Activated CD8-positive, alpha-beta memory T cell treated with anti-CD3 and anti-CD28 coated beads, Interleukin-2, amount 50 U/mL, for 24 hours (primary cell): ENCODE data around the gene MTAP.

Experiments used
- DNase-seq: peaks from one replicate; pipeline ENCODE4 v3.0.0-alpha.2; 2020; ENCODE audit errors: extremely low read depth

Gene MTAP

DNA sequence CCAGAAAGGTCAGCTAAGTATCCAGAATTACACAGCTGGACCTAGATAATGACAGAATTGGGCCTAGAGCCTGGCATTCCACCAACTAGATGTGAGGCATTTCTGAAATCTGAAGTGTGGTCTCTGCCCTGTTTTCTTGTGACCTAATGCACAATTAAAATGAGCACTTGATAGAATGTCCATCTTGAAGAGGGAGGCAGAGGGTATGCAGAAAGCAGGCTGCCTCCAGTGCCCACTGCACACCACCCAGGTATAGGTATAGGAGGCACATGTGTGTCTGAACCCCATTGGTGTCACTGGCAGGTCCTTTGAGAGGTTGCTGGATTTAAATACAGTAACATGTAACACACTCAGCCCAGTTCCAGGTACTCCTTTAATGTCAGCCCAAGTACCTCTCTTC, 2.4 kb downstream of the MTAP start:
- no peak for DNase-seq

DNA sequence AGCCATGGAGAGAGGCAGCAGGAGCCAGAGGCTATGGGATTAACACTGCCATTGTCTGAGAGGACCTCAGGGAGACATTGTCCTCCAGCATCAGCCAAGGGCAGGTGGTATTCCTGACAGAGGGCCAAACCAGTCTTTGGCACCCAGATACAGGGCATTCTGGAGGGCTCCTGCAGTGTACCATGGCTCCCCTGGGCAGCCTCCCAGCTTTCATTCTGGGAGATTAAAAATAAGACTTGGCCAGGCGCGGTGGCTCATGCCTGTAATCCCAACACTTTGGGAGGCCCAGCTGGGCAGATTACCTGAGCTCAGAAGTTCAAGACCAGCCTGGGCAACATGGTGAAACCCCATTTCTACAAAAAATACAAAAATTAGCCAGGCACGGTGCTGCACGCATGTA, 4.2 kb downstream of the MTAP start:
- DNase-seq: no peak

DNA sequence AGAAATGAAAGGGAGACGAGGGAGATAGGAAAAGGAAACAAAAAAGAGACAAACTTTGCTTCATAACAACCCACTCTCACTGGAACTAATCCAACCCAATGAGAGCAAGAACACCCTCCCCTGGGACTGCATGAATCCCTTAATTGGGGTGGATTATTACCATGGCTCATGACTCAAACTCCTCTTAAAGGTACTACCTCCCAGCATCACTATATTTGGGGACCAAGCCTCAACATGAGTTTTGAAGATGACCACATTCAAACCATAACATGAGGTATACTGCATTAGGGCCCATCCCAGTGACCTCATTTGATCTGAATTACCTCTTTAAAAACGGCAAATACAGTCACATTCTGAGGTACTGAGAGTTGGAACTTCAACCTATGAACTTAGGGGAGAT, 8.0 kb downstream of the MTAP start:
- DNase-seq: no peak

DNA sequence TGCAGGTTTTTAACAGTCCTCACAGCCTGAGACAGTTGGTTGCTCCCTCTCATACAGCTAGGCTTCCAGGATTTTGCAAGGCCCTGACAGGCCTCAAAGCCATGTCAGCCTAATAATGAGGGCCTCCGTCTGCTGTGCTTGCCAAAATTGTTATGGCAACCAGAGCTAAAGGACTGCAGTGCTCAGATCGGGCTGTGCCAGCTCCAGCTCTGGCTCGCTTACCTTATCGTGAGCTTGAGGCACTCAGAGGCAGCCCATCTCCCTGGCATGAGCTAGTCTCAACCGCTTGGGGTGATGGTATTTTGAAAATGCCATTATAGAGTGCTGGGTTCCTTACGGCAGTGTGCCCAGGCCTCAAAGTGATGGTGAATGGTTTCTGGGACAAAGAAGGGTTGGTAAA, 8.4 kb downstream of the MTAP start:
- no peak for DNase-seq

DNA sequence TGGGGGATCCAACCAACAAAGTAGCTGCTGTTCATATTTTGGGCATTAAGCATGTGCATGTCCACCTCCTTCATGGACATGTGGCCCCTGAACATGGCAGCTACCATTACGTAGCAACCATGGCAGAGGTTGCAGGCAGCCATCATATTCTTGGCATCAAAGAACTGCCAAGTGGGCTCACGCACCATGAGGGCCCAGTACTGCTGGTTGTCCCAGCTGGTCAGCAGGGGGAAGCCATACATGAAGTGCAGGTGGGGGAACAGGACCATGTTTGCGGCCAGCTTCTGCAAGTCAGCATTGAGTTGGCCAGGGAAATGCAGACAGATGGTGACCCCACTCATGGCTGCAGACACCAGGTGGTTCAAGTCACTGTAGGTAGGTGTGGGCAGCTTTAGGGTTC, 9.5 kb downstream of the MTAP start:
- DNase-seq: no peak

DNA sequence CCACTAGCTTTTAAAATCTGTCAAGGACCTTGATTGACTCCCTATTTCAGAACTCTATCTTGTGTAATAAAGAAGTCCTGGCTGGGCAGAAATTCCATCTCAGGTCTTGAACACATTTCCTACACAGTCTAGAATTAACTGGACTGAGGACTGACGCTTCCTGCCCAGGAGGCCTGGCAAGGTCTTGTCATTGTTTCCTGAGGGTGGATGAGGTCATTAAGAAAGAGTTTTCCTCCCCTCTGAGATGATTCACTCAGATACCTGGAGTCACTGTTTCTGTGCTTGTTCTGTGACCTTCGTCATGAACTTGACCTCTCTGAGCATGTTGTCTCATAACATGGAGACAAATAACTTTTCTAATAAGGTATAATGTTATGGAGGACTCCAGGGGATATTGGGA, 10.0 kb downstream of the MTAP start:
- no peak for DNase-seq

DNA sequence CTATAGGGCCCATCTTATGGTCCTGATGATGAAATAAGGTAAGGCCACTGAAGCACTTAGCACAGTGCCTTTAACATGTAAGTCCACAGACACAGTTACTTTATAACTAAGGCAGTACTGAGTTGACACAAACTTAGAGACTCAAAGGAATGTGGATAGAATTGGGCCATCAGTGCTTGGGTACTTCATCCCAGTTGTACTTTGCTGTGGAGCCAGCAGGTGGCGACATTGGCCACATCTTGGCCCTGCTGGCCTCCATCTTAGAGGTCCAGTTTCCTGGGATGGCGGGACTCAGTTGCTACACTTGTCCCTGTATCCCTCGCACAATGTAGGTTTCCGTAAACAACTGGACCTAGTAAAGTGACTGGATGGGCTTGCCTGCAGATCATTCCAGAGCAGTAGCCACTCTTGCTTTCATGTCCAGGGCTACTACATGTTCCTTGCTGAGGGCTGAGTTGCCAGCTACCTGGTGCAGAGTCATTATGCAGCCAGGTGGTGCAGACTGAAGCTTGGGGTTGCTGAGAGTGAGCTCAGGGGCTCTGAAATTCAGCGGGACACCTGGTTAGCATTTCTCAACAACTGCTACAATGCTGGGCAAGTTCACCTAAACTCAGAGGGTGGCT, 10.6 kb downstream of the MTAP start:
- DNase-seq: peak; percentile 5

DNA sequence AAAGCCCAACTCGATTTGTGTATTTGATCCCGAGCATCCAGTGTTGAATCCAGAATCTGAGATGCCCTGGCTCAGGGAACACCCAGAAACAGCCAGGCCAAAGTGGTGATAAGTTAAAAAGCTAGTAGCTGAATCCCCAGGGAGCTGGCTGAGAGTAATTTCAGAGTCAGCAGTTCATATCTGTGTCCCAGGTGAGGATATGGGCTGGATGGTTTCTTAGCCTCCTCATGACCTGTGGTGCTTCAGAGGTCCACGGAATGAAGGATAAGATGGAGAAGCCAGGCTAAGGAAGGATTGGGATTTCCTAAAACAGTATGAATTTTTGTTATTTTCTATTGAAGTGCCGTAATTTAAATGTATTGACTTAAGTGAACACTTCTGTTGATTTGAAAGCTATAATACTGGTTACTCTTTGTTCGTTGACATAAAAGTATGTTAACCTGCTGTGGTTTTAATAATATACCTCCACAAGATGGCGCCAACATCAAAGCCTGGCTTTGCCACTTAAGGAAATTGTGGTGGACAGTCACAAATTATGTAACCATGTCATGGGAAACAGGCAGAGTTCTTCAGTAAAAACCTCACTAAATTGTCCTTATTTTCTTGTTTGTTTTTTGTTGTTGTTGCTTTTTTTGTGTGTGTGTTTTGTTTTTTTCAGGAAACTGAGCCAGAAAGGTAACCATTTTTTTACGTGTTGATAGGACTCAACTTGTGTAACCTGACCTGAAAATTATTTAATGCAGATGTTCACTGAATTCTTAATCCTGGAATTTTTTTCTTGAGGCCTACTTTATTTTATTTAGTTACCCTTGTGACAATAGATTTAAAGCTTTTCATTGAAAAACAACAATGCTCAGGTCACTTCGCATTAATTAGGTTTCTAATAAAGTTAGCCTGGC, 11.4 kb downstream of the MTAP start:
- peak; percentile 9 for DNase-seq

DNA sequence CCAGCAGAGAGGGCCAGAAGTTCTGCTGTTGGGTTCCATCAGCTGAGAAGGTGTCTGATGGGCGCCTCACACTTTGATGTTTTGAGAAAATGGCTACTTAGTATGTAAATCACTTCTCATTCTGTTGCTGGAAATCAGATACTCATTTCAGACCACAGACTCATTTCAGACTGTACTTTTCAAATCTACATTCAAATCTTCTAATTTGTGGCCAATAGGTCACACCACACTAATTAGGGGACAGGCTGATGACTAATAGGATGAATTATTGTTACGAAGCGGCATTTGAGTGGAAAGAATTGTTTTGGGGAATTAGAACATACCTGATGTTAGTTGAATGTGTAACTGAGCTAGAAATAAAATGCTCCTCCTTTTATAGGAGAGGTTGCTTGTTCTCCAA, 13.2 kb downstream of the MTAP start:
- no peak for DNase-seq

DNA sequence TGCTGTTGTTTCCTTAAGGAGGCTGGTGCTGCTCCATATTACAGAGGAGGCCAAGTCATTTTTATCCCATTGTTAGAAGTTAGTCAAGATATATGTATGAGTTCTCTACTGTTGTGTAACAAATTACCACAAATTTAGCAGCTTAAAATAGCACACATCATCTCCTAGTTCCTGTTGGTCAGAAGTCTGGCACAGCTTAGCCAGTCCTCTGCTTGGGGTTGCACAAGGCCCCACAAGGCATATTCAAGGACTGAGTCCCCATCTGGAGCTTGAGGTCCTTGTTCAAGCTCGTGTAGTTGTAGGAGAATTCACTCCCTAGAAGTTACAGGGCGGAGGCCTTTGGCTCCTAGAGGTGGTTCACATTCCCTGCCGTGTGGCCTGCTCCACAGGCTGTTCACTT, 14.7 kb downstream of the MTAP start:
- DNase-seq: no peak

DNA sequence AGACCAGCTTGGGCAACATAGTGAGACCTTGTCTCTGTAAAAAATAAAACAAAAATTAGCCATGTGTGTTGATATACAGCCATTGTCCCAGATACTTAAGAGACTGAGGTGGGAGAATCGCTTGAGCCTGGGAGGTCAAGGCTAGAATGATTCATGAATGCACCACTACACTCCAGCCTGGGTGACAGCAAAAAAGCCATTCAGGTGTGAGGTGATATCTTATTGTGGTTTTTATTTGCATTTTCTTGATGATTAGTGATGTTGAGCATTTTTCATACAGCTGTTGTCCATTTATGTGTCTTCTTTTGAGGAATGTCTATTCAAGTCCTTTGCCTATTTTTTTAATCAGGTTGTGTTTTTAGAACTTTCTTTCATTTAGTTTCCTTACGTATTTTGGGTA, 23.2 kb downstream of the MTAP start:
- no peak for DNase-seq

DNA sequence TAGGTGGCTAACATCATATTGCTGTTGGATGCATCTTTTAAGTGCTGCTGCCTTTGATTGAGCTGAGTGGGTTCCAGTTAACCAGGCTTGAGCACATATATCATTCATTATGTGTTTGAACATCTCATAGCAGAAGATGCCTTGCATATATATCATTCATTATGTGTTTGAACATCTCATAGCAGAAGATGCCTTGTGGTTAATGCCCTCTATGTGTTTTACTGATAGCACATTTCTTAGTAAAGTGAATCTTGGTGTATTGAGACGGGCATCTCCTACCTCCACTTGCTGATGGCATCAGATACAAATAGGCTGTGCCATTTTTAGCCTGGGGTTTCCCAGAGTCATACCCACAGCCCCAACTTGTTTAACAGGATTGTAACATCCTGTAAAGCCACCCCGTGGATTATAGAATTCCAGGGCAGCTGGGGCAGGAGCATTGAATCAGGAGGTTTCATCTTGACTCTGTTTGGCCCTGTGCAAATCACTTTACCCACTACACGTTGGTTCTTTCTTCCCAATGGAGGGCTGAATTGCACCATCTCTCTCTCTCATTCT, 26.5 kb downstream of the MTAP start:
- DNase-seq: no peak

DNA sequence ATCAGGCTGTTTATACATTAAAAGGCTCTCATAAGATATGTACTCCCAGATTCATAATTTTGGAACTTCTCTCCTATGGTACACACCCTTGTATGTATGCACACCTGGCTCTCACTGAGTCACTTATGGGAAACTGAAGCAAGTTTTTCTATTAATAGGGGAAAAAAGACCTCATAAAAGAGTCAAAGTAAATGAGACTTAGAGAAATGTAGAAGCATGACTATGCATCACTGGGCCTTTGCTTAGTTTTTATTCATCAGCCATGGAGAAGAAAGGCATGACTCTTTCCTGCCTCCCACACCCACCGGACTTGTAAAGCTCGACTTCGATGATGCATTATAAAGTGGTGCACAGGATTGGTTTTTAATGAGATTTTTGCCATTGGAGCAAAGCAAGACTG, 28.2 kb downstream of the MTAP start:
- no peak for DNase-seq

DNA sequence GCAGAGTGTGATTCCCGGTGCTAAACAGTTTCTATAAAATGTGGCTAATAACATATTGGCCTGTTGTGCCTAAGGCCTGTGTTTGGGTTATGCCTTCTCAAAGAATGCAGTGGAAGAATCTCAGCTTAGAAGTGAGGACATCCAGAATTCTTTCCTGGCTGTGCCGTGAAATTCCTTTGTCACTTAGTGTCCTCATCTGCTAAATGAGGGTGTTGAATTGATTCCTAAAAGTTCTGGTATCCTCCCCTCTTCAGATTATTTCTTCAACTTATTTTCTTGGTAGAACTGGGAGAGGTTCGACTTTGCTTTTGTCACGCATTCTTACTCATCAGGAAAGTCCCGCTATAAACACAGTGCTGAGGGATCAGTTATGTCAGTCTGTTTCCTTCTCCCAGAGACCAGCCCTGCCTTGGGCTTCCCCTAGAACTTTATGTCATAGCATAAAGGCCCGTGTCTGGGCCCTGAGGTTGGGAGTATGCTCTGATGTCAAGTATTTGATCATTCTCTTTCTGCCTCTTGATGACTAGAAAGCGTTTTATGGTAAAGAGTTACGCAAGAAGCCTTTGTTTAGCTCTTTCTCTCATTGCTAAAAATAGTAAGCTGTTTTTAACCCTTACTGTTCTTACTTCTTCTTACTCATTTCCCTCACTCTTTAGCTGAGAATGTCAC, 29.5 kb downstream of the MTAP start:
- peak; percentile 4 for DNase-seq

DNA sequence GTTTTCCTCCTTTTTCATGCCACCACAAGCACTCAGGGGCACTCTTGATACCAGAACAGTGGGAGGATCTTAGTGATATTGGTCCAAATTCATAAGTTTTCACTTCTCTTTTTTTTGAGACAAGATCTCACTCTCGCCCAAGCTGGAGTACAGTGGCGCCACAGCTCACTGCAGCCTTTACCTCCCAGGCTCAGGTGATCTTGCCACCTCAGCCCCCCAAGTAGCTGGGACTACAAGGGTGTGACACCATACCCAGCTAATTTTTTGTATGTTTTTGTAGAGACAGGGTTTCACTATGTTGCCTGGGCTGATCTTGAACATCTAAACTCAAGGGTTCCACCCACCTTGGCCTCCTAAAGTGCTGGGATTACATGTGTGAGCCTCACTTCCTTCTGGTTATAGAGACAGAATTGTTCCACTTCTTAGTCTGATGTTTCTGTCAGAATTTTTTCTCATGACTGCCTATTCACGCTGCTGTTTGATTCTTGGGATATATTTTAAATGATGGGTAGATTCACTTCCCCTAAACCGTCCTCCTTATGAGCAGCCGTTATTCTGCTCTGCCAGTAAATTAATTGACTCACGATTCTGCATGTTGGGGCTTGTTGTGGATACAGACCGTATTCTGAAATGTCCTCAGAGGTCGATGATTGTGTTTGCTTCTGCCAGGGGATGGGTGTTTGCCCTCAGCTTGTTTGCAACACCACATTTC, 30.8 kb downstream of the MTAP start:
- DNase-seq: no peak

DNA sequence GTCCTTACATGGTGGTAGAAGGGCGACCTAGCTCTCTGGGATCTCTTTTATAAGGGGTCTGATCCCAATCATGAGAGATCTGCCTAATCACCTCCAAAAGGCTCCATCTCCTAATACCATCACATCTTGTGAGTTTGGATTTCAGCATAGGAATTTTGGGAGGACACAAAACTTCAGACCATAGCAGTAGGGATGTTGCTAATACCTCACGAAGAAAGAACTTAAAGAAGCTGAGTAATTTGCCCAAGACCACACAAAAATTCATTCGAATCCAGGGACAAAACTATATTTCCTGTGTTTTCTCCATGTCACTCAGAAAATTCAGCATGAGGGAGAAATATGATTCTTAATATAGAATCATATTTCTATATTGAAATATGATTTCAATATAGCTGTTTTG, 32.7 kb downstream of the MTAP start:
- no peak for DNase-seq

DNA sequence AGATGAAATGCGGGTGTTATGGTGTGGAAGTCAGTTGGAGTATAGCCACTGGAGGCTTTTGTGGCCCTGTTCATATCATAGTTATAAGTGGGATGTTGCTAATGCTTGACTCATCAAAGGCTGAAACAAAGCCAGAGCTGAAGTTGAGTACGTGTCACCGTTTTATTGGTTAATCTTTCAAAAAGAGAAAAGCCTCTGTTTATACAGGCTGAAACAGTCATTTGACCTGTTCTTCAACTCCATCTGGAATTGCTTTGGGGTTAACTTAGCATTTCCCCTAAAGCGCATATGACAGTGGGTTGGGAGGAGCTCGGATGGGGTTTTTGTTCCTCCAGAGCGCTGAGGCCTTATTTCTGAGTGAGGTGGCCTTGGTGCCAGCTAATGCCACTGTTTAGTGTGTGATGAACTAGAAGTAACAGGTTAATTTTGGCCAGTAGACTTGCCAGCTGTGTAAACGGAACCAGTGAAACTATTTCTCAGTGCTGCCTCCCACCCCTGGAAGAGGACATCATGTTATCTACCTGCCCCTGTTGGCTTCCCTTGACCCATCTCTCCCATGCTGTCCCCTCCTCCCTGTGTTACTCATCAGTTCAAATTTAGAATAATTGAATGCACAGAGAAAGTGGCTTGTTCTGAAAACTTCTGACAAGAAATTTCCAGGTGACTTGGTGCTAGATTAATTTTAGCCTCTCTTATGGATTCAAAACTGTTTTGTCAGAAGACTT, 34.2 kb downstream of the MTAP start:
- DNase-seq: no peak

DNA sequence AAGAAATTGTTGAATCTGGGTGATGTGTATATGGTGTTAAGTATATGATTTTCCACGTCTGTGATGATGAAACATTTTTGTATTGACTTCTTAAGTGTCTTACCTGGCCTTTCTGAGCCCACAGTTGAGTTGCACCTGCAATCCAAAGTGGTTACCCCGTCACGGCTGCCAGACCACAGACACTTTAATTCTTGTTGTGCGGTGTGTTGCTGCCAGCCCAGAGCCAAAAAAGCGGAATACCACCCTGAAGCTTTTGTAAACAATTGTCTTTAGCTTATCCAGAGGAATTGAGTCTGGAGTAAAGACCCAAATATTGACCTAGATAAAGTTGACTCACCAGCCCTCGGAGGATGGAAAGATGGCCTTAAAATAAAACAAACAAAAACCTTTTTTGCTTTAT, 35.1 kb downstream of the MTAP start:
- no peak for DNase-seq

DNA sequence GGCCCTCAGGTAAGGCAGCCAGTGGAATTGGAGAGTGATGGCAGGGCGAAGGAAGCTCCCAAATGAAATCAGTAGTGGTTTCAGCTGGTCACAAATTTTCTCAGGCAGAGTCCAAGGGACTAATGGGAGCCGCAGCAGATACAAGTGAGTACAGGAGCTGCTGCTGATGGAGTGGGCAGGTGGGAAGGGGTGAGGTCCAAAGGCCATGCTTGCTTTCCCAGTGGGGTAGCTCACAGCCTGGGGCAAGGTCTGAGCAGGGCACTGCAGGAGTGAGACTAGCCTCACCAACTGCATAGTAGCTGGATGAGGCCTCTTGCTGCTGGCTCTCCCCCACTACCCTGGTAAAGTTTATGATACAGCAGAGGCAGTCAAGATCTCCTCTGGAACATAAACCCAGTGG, 38.2 kb downstream of the MTAP start:
- DNase-seq: no peak

DNA sequence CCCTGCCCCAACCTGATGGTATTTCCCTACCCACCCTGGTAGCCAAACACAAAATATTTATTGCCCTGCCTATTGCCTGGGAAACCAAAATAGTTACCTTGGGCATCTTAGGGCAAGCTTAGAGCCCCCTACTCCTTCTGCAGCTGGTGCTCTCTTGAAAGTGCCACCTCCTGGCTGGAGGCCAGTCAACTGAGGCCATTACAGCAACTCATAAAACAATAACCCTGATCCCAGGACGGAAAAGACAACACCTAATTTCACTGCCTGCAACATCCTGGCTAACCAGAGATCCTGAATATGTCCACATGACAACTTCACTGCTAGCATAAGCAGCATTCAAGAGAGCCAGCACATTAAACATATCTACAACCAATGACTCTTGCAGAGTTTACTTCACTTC, 38.7 kb downstream of the MTAP start:
- DNase-seq: no peak

DNA sequence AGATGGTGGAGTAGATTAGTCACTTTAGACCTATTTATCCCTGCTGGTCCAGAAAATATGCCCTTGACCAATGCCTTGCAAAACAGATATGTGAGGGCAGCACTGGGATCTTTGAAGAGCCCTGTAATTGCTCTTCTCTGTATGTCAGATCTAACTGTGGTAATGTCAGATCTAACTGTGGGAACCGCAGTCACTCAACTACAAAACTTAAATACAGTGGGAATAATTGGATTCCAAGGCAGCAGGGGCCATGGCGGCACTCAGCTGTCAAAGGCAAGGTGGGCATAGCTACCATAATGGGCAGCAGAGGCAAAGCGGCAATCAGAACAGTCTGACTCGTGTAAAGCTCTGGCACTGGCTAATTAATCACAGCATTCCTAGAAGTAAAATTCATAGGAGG, 46.2 kb downstream of the MTAP start:
- no peak for DNase-seq
